Right lobe of liver (tissue), 4 donors: ENCODE measurements around the gene EHD1.

Experiments used
- POLR2A ChIP-seq: fragments of 450-650 bp; IDR thresholded peaks from one replicate; pipeline ENCODE4 v1.6.1; 2017; ENCODE audit warnings: antibody characterized with exemption, mild to moderate bottlenecking
- TF ChIP-seq, protein P1 (sequence below), 4 donors: fragments of 200-600 bp in 3 of 4; fragments of 450-650 bp in 1 of 4; IDR thresholded peaks; one replicate each; pipeline versions ENCODE4 v1.5.1 to v1.8.0; 2016 to 2022; ENCODE audit warnings: antibody characterized with exemption in 4 of 4, mild to moderate bottlenecking in 2 of 4
- donor health status: DM: no; HTN: no; CAD: no.
- donor health status: DM: no; HTN: no; CAD: no.
- donor health status: DM: no; HTN: yes; CAD: no.

DNA sequence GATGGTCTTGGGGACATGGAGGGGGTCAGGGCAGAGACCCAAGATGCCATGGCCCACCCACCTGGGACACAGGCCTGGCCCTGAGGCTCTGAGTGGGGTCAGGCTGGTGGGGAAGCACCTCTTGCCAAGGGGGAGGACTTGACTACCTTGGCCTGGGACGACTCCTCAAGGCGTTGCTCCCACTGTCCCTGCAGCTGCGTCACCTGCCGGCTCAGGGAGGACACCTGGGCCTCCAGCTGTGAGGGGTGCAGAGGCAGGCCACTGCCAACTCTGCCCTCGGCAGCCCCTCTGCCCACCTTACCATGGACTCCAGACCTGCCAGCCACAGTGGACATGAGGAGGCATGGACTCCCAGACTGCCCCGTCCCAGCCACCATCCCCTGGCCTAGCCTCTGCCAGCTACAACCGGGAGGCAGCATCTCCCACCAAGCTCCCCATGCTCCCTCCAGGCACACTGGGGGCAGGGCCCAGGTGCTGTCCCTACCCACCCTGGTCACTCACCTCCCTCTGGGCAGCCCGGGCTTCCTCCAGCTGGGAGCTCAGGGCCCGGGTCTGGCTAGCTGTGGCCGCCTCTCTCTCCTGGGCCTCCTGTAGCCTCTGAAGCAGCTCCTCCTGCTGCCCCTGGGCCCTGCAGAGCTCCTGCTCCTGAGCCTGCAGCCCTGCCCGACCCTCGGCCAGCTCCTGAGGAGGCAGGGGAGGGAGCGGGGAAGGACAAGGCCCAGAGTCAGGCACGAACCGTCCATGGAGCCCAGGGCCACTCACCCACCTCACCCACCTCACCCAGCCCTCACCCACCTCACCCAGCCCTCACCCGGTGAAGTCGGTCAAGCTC, 42.6 kb downstream of the EHD1 start:
- TF ChIP-seq, protein P1, sequence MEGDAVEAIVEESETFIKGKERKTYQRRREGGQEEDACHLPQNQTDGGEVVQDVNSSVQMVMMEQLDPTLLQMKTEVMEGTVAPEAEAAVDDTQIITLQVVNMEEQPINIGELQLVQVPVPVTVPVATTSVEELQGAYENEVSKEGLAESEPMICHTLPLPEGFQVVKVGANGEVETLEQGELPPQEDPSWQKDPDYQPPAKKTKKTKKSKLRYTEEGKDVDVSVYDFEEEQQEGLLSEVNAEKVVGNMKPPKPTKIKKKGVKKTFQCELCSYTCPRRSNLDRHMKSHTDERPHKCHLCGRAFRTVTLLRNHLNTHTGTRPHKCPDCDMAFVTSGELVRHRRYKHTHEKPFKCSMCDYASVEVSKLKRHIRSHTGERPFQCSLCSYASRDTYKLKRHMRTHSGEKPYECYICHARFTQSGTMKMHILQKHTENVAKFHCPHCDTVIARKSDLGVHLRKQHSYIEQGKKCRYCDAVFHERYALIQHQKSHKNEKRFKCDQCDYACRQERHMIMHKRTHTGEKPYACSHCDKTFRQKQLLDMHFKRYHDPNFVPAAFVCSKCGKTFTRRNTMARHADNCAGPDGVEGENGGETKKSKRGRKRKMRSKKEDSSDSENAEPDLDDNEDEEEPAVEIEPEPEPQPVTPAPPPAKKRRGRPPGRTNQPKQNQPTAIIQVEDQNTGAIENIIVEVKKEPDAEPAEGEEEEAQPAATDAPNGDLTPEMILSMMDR (IDR thresholded peaks at IDR 0.05), result no peak
- TF ChIP-seq POLR2A, result no peak
